ENCODE data around the gene FUT7. TPM values are rescaled to one million over a fixed set of nuclear protein-coding genes. Genes with fewer than 3 reads are reported as not detected.
"Not testable (repeated sequence)": the region's sequence is repeated elsewhere in the genome, so short reads cannot be mapped to it uniquely, and the experiment has no call there.

FUT7 gene
- total and polyA plus RNA-seq, 2 donors from 2014 or later, result 0.60 TPM; not detected in 1

GRCh38 chr9:137006116-137007003 lies 25.5 kb downstream of the FUT7 start:
- no peaks in the 10 kb centered on the region for H3K27me3 ChIP-seq (ENCODE audit: control insufficient read depth, insufficient read depth, low read length)
- TF ChIP-seq, protein P1, sequence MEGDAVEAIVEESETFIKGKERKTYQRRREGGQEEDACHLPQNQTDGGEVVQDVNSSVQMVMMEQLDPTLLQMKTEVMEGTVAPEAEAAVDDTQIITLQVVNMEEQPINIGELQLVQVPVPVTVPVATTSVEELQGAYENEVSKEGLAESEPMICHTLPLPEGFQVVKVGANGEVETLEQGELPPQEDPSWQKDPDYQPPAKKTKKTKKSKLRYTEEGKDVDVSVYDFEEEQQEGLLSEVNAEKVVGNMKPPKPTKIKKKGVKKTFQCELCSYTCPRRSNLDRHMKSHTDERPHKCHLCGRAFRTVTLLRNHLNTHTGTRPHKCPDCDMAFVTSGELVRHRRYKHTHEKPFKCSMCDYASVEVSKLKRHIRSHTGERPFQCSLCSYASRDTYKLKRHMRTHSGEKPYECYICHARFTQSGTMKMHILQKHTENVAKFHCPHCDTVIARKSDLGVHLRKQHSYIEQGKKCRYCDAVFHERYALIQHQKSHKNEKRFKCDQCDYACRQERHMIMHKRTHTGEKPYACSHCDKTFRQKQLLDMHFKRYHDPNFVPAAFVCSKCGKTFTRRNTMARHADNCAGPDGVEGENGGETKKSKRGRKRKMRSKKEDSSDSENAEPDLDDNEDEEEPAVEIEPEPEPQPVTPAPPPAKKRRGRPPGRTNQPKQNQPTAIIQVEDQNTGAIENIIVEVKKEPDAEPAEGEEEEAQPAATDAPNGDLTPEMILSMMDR (IDR thresholded peaks at IDR 0.05; ENCODE audit: borderline replicate concordance, extremely low read depth, insufficient read depth), result no peak
- H3K9ac ChIP-seq (ENCODE audit: low read length in 3 of 3), result no peak overlapping the region
- H3K4me3 ChIP-seq (ENCODE audit: low read length in 3 of 3), result no peak overlapping the region
- intact Hi-C loops (cut with DNase I), result no loop called here
- no peaks in the 10 kb centered on the region for H3K36me3 ChIP-seq (ENCODE audit: control insufficient read depth in 2 of 3, insufficient read depth in 3 of 3, low read length in 3 of 3)
- H3K9me3 ChIP-seq (ENCODE audit: control insufficient read depth in 2 of 3, insufficient read depth in 1 of 3, low read length in 3 of 3), result no peaks in the 10 kb centered on the region
- peaks cover 0 to 4% (median 0%) of the 10 kb centered on the region in 3 donors for H3K4me1 ChIP-seq (ENCODE audit: control insufficient read depth in 2 of 3, insufficient read depth in 2 of 3, low read depth in 1 of 3, low read length in 3 of 3)
- H3K27ac ChIP-seq (ENCODE audit: low read depth in 2 of 2, low read length in 2 of 2), result no peak overlapping the region
- FAIRE-seq (no peak), DNase-seq (no peak)

DNA sequence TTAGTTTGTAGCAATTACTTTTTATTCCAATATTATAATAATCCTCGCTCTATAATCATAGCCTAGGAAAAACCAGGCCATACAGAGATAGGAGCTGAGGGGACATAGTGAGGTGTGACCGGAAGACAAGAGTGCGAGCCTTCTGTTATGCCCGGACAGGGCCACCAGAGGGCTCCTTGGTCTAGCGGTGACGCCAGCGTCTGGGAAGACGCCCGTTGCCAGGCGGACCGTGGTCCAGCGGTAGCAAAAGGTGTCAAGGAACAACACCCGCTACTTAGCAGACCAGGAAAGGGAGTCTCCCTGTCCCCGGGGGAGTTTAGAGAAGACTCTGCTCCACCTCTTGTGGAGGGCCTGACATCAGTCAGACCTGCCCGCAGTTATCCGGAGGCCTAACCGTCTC lies 27.6 kb downstream of the FUT7 start:
- H3K9ac ChIP-seq (ENCODE audit: low read length in 3 of 3); H3K9me3 ChIP-seq (ENCODE audit: control insufficient read depth in 2 of 3, insufficient read depth in 1 of 3, low read length in 3 of 3); H3K36me3 ChIP-seq (ENCODE audit: control insufficient read depth in 2 of 3, insufficient read depth in 3 of 3, low read length in 3 of 3); DNase-seq; H3K27ac ChIP-seq (ENCODE audit: low read depth in 2 of 2, low read length in 2 of 2); FAIRE-seq; H3K4me1 ChIP-seq (ENCODE audit: control insufficient read depth in 2 of 3, insufficient read depth in 2 of 3, low read depth in 1 of 3, low read length in 3 of 3); H3K4me3 ChIP-seq (ENCODE audit: low read length in 3 of 3); intact Hi-C loops (cut with DNase I); H3K27me3 ChIP-seq (ENCODE audit: control insufficient read depth, insufficient read depth, low read length): not testable (repeated sequence)
- TF ChIP-seq, protein P1 (IDR thresholded peaks at IDR 0.05; ENCODE audit: borderline replicate concordance, extremely low read depth, insufficient read depth), result peak; percentile 3

GRCh38 chr9:137002646-137003041 lies 29.2 kb downstream of the FUT7 start:
- H3K9ac ChIP-seq (ENCODE audit: low read length in 3 of 3), result no peak overlapping the region
- H3K36me3 ChIP-seq (ENCODE audit: control insufficient read depth in 2 of 3, insufficient read depth in 3 of 3, low read length in 3 of 3), result no peaks in the 10 kb centered on the region
- DNase-seq (no peak), FAIRE-seq (no peak)
- H3K9me3 ChIP-seq (ENCODE audit: control insufficient read depth in 2 of 3, insufficient read depth in 1 of 3, low read length in 3 of 3), result no peaks in the 10 kb centered on the region
- no peak overlapping the region for H3K4me3 ChIP-seq (ENCODE audit: low read length in 3 of 3)
- no peak overlapping the region for H3K27ac ChIP-seq (ENCODE audit: low read depth in 2 of 2, low read length in 2 of 2)
- H3K4me1 ChIP-seq (ENCODE audit: control insufficient read depth in 2 of 3, insufficient read depth in 2 of 3, low read depth in 1 of 3, low read length in 3 of 3), result peaks cover 0 to 3% (median 0%) of the 10 kb centered on the region in 3 donors
- no peaks in the 10 kb centered on the region for H3K27me3 ChIP-seq (ENCODE audit: control insufficient read depth, insufficient read depth, low read length)
- TF ChIP-seq, protein P1 (IDR thresholded peaks at IDR 0.05; ENCODE audit: borderline replicate concordance, extremely low read depth, insufficient read depth), result no peak
- intact Hi-C loops (cut with DNase I), result no loop called here
